ENCODE measurements around the gene TCEANC2.
"Not testable (repeated sequence)": the region's sequence is repeated elsewhere in the genome, so short reads cannot be mapped to it uniquely, and the experiment has no call there.

TCEANC2 gene

DNA sequence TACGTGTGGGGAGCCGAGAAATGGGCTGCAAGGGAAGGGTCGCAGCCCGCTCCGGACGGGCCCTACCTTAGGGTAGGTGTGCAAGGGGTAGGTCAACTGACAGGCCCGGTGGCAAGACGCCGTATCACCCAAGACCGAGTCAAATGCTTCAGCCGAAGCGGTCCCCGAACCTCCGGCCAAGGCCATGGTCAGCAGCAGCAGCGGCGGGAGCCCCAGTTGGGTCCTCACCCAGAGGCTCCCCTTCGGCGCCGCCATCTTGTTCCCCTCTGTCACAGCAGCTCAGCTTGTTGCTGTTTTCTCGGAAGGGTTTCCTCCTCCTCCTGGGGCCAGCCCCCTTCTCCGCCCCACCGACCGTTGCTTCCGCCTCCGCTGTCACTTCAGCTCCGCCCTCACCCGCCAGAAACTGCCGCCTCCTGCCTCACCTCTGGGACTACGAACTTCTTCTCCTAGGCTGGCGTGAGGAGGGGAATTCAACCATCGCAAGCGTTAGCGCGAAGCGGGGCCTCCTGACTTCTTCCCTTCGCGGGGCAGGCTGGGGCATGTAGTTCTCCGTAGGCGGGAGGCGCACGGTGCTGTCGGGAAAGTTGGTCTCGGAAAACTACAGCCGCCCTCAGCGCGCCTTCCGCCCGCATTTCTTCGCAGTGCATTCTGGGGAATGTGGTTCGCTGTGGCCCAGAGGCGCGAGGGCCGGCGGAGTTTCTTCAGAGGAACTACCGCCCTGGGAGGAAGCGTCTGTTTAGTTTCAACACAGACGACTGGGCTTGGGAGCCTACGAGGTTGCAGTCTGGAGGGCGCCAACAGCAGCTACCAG lies at the start of gene TCEANC2, which contains the start of gene TMEM59:
Gene TCEANC2 (plus strand): TSS at position 675 of the 811 bp plus-strand sequence. CDS start 815 bp downstream, outside the sequence.
Gene TMEM59 (minus strand): TSS at position 271 of the 811 bp plus-strand sequence. CDS start 16 bp downstream, at position 255.
- peak; percentile 98 for DNase-seq

DNA sequence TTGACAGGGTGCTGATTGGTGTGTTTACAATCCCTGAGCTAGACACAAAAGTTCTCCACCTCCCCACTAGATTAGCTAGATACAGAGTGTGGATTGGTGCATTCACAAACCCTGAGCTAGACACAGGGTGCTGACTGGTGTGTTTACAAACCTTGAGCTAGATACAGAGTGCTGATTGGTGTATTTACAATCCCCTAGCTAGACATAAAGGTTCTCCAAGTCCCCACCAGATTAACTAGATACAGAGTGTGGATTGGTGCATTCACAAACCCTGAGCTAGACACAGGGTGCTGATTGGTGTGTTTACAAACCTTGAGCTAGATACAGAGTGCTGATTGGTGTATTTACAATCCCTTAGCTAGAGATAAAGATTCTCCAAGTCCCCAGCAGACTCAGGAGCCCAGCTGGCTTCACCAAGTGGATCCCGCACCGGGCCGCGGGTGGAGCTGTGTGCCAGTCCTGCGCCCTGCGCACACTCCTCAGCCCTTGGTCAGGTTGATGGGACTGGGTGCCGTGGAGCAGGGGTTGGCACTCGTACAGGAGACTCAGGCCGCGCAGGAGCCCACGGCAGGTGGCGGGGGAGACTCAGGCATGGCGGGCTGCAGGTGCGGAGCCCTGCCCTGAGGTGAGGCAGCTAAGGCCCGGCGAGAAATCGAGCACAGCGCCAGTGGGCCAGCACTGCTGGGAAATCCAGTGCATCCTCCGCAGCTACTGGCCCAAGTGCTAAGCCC lies 49.5 kb upstream of the TCEANC2 start:
- not testable (repeated sequence) for DNase-seq

DNA sequence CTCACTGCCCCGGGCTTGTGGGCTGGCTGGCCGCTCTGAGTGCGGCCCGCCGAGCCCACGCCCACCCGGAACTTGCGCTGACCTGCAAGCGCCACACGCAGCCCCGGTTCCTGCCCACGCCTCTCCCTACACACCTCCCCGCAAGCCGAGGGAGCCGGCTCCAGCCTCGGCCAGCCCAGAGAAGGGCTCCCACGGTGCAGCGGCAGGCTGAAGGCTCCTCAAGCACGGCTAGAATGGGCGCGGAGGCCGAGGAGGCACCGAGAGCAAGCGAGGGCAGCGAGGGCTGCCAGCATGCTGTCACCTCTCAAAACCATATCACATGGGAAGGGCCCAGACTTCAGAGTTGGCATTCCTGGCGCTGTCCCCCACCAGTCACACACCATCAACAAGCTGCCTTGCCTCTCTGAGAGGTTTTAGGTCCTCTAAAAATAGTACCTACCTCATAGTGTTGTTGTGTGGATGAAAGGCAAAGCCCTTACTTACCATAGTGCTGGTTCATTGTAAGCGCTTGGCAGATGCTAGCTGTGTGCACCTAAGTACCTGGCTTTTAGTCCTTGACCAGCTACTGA lies 48.8 kb upstream of the TCEANC2 start:
- no peak for DNase-seq

GRCh38 chr1:54006508-54006907 lies 46.9 kb upstream of the TCEANC2 start:
- DNase-seq = no peak

- DNase-seq = no peak
Measured at GRCh38 chr1:54007613-54008012, 45.8 kb upstream of the TCEANC2 start.

- no peak for DNase-seq
Measured at GRCh38 chr1:54008876-54009275, 44.5 kb upstream of the TCEANC2 start.

- DNase-seq = no peak
Measured at GRCh38 chr1:54009406-54009805, 44.0 kb upstream of the TCEANC2 start.

- no peak for DNase-seq
Measured at GRCh38 chr1:54010415-54011117, 42.8 kb upstream of the TCEANC2 start.

DNA sequence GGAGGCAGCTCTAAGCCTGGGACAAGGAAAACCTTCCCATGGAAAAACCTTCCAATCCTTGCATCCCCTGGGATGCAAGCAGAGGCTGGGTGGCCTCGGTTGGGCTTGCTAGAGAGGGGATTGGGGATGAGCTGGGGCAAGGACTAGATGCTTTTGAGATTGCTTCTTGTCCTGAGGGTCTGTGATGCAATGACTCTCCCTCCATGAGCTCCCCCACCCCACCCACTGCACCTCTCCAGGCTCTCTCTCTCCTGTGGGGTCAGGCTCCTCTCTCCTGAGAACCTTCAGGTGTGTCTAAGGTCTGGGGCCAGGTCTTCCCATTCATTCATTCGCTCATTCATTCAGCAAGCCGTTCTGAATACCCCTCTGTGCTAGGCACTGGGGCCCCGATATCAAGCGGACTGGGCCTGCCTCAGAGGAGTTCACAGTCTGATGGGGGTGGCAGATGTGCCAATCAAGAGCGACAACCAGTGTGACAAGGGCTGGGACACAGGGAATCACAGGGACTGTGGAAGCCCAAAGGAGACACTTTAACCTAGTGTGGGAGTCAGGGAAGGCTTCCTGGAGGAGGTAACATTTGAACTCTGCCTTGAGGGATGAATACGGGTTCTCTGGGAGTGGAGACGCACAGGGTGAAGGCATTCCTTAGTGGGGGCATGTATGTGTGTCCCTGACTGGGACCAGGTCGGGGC lies 41.9 kb upstream of the TCEANC2 start:
- no peak for DNase-seq

GRCh38 chr1:54012008-54012325 lies 41.4 kb upstream of the TCEANC2 start:
- no peak for DNase-seq

GRCh38 chr1:54012863-54013262 lies 40.5 kb upstream of the TCEANC2 start:
- no peak for DNase-seq

DNA sequence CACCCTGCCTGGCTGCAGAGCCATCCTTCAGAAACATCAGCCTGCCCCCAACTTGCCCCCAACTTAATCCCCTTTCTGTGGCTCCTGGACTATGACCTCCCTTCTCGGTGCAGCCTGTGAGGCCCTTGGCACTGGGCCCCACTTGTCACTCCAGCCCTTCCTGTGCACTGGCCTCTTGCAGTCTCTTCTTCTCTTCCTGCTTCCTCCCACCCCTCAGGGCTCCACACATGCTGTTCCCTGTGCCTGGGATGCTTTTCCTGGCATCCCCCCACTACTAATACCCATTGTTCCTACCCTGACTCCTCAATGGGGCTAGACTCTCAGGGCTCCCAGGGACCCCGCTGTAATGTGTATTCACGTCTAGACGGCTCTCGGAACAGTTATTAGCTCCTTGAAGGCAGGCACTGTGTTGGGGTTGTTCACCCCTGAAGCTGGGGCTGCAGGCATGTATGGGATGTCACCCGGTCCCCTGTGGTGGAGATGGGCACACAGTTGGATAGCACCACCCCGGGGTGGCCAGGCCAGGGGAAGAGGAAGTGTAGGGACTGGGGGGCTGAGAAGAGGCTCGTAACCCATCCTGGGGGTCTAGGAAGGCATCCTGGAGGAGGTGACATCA lies 39.9 kb upstream of the TCEANC2 start:
- no peak for DNase-seq

- DNase-seq = no peak
Measured at GRCh38 chr1:54014009-54014629, 39.3 kb upstream of the TCEANC2 start.

- no peak for DNase-seq
Measured at GRCh38 chr1:54016343-54017282, 36.8 kb upstream of the TCEANC2 start.

DNA sequence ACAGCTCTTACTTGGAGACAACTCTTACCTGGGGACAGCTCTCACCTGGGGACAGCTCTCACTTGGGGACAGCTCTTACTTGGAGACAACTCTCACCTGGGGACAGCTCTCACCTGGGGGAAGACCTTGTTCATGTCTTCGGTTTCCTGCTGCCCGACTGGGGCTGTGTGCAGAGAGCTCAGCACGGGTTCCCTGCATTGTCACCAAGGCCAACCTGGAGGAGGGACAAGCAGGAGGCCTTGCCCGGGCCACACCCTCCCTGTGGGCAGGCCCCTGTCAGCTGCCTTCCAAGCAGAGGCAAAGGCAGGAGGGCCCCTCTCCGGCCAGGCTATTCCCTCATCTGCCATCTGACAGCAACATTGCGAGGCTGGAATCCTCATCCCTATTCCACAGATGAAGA lies 35.4 kb upstream of the TCEANC2 start, which contains the start of gene LDLRAD1:
Gene LDLRAD1 (minus strand): TSS at position 208 of the 400 bp plus-strand sequence. CDS start 74 bp downstream, at position 134.
- DNase-seq = no peak

DNA sequence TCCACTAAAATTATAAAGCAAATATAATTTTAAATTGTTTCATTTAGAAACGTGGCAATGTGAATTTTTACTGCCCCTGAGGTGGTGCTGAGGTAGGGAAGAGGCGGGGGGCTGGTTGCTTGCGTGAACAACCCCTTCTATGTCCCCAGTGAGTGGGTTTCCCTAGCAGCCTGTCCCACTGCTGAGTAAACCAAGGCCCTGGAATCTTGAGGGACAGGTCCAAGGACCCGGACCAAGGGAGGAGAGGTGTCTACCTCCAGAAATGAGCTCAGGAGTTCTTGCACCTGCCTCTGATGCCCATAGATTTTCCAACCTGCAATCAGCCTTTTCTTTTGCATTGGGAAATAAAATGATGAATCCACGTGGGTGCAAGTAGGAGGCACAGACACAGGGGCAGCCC lies 34.8 kb upstream of the TCEANC2 start:
- no peak for DNase-seq

- not testable (repeated sequence) for DNase-seq
Measured at GRCh38 chr1:54019562-54020176, 33.7 kb upstream of the TCEANC2 start.

- DNase-seq = no peak
Measured at GRCh38 chr1:54024358-54024757, 29.1 kb upstream of the TCEANC2 start.

GRCh38 chr1:54024811-54025210 lies 28.6 kb upstream of the TCEANC2 start:
- not testable (repeated sequence) for DNase-seq

GRCh38 chr1:54027848-54028247 lies 25.6 kb upstream of the TCEANC2 start:
- no peak for DNase-seq
